GM19455 (cell line): ENCODE measurements around the gene GMPR.
A peak's percentile ranks its signal among the peaks of the same experiment; 100 is the strongest.

ENCODE experiments used
- ATAC-seq: cut with Tn5 transposase; IDR thresholded peaks from one replicate; pipeline ENCODE4 v1.9.1; 2021; ENCODE audit not compliant: unreplicated experiment

GMPR gene

DNA sequence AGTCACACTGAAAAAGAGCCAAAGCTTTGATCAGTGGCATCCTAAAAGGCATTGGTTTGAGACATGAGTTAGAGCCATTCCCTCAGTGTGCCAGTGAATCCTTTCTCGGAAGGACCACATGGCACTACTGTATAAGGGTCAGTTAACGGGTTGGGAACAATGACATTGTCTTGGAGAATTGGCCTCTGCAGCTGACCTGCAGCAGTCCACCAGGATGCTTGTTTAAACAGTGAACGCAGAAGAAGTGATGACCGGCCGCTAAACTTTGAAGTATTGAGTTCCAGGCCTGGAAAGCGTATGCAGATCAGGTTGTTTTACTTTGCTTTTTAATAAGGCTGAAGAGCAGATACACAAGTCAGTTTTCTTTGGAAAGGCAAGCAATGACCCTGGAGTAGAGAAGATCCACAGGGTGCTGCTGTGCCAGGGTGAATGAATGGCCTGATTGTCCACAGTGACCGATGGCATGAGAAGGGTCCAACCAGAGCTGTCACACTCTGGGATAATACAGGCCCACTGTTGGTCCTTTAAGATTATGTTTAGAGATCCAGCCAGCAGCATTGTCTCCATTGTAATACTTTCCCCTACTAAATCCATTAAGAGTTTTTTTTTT is 57.8 kb downstream of the GMPR start:
- ATAC-seq = no peak

GRCh38 chr6:16299861-16300260 is 61.5 kb downstream of the GMPR start:
- ATAC-seq = no peak

DNA sequence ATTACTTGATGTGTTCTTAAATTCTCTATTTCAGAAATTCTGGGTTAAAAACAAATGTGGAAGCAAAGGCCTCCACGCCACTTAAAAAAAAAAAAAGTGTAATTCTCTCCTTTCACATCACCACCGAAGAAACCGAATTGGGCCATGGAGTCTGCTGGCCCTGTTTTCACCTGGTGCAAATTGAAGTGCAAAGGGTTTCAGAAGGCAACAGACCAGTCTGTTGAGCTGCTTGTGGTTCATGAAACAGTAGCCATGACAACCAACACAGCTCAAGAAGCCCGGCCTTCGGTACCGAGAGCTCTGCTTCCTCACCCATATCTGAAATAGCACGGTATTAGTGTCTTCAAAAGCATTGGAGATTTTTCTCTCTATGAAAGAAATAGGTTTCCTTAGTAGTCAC is 63.1 kb downstream of the GMPR start:
- ATAC-seq = peak; percentile 39

GRCh38 chr6:16302721-16303552 is 64.5 kb downstream of the GMPR start:
- no peak for ATAC-seq

DNA sequence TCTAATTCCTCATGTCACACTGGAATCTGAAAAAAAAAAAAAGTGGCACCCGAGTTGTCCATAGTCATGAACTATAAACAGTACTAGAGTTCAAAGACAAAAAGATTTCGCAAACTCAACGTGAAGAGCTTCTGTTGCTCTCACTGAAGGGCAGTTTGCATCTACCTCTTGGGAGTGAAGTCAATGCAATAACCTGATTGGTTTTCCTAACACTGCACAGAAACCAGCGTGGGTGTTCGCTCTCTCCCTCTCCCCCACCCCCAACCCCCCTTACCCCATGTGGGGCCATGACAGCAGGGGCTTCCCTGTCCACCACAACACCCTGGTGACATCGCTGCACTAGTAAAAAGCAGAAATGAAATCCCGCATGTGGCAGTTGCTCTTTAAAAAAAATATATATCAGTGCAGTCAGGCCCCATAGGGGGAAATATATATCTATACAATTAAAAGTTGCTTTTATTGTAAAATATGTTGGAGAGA is 66.9 kb downstream of the GMPR start:
- ATAC-seq = peak; percentile 78

GRCh38 chr6:16305788-16306187 is 67.4 kb downstream of the GMPR start:
- ATAC-seq = peak; percentile 18

- peak; percentile 1 for ATAC-seq
These were observed 67.9 kb downstream of the GMPR start for GRCh38 chr6:16306334-16306733.

GRCh38 chr6:16311763-16312162 is 73.4 kb downstream of the GMPR start:
- no peak for ATAC-seq

- no peak for ATAC-seq
These were observed 75.3 kb downstream of the GMPR start for GRCh38 chr6:16313732-16314131.

DNA sequence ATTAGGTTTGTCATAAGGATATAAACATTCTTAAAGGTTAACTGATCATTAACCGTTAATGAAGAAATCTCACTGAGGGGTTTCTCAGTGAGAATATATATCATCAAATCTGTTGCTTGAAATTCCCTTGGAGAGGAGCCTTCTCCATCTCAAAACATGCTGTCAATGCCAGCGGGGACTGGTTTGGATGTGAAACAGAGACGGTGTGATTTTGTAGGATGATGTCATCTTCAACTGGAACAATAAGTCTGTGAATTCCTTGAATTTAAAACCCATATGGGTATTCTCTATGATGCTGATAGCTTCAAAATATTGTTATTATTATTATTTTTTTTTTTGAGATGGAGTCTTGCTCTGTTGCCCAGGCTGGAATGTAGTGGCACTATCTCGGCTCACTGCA is 75.9 kb downstream of the GMPR start:
- ATAC-seq = no peak

DNA sequence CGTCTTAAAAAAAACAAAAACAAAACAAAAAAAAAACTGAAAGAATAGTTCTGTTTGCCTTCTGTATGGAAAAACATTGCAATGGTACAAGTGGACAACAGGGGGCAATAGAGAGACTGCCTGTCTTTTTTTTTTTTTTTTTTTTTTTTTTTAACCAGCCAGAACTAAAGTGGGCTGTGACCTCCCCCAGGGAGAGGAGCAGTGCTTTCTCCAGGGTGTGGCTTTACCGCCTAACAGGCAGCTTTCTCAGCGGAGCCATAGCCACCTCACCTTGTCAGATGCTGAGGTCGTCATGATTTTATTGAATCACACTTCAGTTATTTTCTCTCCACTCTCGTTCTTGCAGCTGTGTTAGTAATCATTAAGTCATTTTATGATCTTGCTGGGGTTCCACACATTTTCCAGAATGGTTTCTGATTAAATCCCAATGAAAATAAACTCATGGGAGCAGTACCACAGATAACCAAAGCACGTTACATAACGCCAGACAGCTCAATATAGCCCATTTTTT is 78.4 kb downstream of the GMPR start:
- no peak for ATAC-seq

- no peak for ATAC-seq
These were observed 80.2 kb downstream of the GMPR start for GRCh38 chr6:16318538-16318937.

DNA sequence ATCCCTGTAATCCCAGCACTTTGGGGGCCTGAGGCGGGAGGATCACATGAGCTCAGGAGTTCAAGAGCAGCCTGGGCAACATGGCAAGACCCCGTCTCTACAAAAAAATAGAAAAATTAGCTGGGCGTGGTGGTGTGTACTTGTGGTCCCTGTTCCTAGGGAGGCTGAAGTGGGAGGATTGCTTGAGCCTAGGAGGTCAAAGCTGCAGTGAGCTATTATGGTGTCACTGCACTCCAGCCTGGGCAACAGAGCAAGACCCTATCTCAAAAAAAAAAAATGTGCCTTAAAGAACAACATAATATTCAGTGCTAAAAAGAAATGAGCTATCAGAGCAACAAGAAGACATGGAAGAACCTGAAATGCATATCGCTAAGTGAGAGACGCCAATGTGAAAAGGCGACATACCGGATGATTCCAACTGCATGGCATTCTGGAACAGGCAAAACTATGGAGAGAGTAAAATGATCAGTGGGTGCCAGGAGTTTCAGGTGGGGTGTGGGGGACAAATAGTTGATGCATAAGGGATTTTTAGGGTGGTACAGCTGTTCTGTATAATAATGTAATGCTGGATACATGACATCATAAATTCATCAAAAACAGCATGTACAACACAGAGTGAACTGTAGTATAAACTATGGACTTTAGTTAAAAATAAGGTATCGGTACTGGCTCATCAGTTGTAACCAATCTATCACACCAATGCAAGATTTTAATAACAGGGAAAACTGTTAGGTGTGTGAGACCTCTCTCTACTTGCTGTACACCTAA is 80.8 kb downstream of the GMPR start:
- no peak for ATAC-seq

DNA sequence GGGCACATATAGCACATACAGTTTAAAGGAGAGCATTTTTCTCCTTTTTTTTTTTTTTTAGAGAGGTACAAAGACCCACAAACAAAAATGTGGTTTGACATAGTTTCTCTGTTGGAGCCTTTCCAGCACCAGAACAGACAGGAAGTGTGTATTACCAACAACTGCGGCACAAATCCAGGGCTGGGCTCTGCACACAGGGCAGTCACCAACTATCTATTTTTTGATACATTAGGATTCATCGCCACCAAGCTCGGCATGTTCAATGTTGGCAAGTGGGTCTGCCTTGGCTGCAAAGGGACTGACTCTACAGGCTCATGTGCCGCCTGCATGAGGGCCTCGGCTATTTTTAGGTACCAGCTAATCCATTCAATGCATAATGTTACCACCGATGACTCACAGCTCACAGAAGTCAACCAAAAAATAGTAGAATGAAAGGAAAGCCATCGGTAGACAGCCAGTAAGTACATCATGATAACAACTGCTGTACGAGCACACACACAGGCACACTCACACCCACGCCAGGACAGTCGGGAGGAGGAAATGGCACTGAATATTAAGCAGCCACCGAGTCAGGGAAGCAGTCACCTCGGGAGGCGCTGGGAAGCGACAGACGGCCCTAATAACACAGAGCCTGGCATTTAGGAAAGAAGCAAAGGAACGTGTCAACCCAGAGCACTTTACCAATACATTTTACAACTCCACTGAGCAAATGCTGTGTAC is 81.6 kb downstream of the GMPR start:
- peak; percentile 62 for ATAC-seq

DNA sequence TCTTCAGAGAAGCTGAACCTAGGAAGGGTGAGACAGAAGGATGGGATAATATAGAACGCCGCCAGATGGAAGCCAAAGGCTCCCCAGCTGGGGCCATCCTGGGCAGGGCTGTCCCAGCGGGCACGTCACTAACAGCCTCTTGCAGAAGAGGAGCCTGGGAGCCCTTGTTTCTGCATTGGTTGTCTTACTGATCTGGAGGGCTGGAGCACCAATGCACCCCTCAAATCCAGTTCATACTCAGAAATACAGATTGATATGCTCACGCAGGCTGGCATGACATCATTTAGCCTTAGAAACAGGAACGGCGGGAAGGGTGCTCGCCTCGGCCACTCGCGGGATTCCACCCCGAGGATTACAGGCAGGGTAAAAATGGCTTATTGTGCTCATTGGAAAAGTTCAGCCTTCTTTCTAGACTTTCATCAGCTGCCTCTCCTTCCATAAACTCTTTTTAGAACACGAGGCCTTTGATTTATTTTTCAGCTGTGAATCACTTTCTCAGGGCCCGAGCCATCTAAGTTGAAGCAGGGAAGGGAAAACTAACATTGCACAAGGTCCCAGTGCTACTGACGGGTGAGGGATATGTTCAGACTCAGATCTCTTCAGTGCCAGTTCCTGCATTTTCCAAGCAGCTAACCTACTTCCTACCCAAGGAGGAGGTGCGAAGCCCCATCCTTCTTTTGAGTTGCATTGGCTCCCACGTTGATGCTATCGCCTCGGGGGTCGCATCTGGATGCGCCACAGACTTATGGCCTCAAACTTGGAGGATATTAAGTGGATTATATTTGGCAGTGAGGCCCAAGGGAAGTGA is 82.3 kb downstream of the GMPR start:
- ATAC-seq = no peak

GRCh38 chr6:16321341-16321710 is 82.9 kb downstream of the GMPR start:
- ATAC-seq = no peak

GRCh38 chr6:16321826-16322225 is 83.4 kb downstream of the GMPR start:
- ATAC-seq = no peak

DNA sequence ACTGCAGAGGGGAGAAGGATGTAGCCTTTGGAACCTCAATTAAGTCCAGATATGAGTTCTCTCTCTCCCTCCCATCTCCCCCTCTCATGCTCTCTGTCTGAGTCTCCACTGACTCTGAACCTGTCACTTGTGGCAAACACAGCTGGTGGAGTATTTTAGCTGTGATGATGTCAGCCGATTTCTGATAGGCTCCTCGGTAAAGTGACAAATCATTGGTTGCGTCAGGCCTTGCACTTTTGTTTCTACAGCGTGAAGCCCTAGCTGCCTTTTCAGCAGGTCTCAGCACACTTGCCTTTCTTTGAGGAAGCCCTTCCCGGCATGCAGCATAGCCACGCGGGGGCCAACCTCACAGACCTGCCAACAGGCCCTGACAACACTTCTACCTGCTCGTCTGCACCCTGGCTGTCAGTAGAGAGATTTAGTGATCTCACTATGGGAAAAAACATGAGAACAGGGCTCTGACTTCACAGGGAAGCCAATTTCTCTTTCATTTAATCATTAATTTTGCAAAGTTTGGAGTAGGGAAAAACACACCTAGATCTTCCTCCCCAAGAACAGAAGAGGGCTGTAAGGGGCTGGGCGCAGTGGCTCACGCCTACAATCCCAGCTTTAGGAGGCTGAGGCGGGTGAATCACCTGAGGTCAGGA is 84.4 kb downstream of the GMPR start:
- peak; percentile 71 for ATAC-seq

- ATAC-seq = no peak
These were observed 85.8 kb downstream of the GMPR start for GRCh38 chr6:16324184-16324583.
